22Rv1 (cell line): ENCODE measurements around the gene CEACAM16.

Experiments
- H3K27ac ChIP-seq: fragments of 450-650 bp; 2 replicates; pipeline ENCODE4 v1.5.1; 2017
- ZFX ChIP-seq: fragments of 450-650 bp; IDR thresholded peaks from 2 replicates; pipeline ENCODE4 v1.6.1; 2017; ENCODE audit warnings: antibody characterized with exemption, borderline replicate concordance
- TF ChIP-seq, protein P1 (sequence below): fragments of 450-650 bp; IDR thresholded peaks from 2 replicates; pipeline ENCODE4 v1.5.1; 2017; ENCODE audit warnings: mild to moderate bottlenecking

Gene CEACAM16

DNA sequence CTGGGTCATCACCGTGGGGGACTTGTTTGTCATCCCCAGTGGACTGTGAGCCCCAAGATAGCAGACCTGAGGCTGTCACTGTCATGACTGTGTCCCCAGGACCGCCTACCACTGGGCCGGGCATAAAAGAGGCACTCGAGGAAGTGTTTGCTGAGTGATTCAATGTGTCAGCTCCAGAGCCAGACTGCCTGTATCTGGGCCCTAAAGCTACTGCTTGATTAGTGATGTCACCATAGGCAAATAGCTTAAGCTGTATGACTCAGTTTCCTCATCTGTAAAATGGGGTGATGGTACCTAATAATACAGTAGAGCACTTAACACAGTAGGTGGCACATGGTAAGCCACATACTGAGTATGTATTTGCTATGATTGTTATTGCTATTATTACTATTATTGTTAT is 38.9 kb upstream of the CEACAM16 start:
- no peak for TF ChIP-seq ZFX
- TF ChIP-seq, protein P1, sequence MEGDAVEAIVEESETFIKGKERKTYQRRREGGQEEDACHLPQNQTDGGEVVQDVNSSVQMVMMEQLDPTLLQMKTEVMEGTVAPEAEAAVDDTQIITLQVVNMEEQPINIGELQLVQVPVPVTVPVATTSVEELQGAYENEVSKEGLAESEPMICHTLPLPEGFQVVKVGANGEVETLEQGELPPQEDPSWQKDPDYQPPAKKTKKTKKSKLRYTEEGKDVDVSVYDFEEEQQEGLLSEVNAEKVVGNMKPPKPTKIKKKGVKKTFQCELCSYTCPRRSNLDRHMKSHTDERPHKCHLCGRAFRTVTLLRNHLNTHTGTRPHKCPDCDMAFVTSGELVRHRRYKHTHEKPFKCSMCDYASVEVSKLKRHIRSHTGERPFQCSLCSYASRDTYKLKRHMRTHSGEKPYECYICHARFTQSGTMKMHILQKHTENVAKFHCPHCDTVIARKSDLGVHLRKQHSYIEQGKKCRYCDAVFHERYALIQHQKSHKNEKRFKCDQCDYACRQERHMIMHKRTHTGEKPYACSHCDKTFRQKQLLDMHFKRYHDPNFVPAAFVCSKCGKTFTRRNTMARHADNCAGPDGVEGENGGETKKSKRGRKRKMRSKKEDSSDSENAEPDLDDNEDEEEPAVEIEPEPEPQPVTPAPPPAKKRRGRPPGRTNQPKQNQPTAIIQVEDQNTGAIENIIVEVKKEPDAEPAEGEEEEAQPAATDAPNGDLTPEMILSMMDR: no peak

DNA sequence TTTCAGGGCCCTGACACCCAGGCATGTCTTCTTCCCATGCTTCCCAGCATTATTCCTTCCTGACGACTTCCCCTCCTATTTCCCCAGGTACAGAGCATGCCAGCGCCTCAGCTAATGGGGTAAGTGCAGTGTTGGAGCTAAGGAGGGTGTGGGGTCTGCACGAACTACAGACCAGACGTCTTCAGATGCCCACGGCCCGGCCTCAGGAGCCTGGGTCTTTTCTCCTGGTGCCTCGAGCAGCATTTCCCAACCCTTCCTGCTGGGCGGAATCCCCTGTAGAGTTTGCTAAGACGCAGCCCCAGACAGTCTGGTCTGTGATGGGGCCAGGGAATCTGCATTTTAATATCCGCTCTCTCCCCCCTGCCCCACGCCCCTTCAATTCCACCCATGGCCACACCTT is 37.7 kb upstream of the CEACAM16 start:
- no peak for TF ChIP-seq ZFX
- TF ChIP-seq, protein P1: no peak
- no peak overlapping the region for H3K27ac ChIP-seq

More for the DNA sequence above, 38.9 kb upstream of the CEACAM16 start:
- no peak overlapping the region for H3K27ac ChIP-seq

DNA sequence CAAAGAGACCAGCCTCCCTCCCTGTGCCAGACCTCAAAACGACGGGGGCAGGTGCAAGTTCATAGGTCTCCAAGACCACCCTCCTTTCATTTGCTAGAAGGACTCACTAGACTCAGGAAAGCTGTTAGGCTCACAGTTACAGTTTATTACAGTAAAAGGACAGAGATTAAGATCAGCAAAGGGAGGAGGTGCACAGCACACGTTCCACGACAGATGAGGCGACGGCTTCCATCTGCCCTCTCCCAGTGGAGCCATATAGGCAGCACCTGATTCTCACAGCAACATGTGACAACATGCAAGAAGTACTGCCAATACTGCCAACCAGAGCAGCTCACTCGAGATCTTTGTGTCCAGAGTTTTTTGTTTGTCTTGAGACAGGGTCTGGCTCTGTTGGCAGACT is 37.0 kb upstream of the CEACAM16 start:
- TF ChIP-seq, protein P1: no peak
- no peak for TF ChIP-seq ZFX

DNA sequence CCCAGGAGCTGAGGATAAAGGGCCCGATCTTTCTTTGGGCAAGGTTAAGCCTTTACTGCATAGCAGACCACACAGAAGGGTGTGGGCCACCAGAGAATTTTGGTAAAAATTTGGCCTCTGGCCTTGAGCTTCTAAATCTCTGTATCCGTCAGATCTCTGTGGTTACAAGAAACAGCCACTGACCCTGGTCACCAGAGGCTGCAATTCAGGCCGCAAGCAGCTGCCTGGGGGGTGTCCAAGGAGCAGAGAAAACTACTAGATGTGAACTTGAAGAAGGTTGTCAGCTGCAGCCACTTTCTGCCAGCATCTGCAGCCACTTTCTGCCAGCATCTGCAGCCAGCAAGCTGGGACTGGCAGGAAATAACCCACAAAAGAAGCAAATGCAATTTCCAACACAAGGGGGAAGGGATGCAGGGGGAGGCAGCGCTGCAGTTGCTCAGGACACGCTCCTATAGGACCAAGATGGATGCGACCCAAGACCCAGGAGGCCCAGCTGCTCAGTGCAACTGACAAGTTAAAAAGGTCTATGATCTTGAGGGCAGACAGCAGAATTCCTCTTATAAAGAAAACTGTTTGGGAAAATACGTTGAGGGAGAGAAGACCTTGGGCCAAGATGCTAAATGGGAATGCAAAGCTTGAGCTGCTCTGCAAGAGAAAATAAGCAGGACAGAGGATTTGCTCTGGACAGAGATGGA is 36.1 kb upstream of the CEACAM16 start:
- H3K27ac ChIP-seq: no peak overlapping the region
- TF ChIP-seq ZFX: no peak
- TF ChIP-seq, protein P1: no peak

More for the DNA sequence above, 37.0 kb upstream of the CEACAM16 start:
- no peak overlapping the region for H3K27ac ChIP-seq

DNA sequence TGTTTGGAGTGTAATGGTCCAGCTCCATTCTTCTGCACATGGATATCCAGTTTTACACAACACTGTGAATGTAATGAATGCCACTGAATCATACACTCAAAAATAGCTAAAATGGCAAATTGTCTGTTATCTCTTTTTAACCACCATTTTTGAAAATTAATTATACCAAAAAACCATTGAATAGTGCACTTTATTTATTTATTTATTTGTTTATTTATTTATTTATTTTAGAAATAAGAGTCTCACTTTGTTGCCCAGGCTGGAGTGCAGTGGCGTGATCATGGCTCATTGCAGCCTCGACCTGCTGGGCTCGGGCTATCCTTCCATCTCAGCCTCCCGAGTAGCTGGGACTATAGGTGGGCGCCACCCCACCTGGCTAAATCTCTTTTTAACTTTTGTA is 35.0 kb upstream of the CEACAM16 start:
- TF ChIP-seq ZFX: no peak
- TF ChIP-seq, protein P1: no peak
- H3K27ac ChIP-seq: peak overlapping the region; percentile 84; the same call in 1 of the 2 replicates

DNA sequence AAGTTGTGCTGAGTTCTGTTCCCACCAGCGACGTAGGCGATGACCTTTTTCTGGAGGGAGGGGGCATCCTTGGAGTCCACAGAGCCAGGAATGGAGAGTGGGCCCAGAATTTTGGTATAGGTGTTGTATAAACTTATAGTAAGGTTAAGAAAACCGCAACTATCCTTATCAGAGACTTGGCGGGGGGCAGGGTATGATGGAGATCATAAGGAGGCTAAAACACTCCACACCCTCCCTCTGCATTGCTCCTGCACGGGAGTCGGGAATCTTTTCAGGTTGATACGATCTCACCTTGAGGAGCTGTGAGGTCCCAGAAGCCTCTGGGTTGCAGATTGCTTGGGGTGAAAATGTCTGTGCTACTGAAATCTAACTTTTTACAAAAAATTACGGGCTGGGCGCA is 34.0 kb upstream of the CEACAM16 start:
- peak overlapping the region; percentile 84 for H3K27ac ChIP-seq
- TF ChIP-seq ZFX: no peak
- TF ChIP-seq, protein P1: no peak

DNA sequence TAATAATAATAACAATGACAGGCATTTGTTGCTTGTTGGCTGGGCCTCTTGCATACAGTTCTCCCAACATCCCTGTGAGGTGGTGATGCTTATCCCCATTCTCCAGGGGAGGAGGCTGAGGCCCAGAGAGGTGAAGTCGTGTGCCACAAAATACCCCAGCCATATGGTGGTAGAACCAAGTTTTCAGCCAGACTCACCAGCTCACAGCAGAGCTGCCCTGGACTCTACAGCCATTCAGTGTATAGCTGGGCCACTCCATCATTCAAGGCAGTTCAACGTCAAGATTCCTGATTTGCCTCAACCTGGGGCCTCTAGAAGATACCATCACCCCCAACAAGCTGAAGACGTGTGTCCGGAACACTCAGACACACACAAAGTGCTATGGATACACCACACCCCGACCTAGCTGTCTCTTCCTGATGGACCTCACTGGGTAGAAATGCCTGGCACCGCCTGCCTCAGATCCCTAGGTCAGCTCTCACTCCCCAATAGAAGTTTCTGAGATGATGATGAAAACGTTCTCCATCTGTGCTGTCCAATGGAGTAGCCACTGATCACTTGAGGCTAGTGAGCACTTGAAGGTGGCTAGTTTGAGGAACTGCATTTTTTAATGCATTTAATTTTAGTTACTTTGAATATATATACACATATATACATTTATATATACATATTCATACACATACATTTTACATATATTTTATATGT is 31.9 kb upstream of the CEACAM16 start:
- TF ChIP-seq, protein P1: no peak
- TF ChIP-seq ZFX: no peak
- H3K27ac ChIP-seq: peak overlapping the region; percentile 84
